HUES64 (cell line): ENCODE measurements around the gene EMC1.
"Not testable (repeated sequence)": the region's sequence is repeated elsewhere in the genome, so short reads cannot be mapped to it uniquely, and the experiment has no call there.

Experiments
- H3K27ac ChIP-seq: 2 replicates; pipeline ENCODE4 v1.7.0; 2013; ENCODE audit warnings: low read depth, low read length, inconsistent platforms
- H3K27me3 ChIP-seq: 2 replicates; pipeline ENCODE4 v1.6.1; 2013; ENCODE audit warnings: mild to moderate bottlenecking, low read length; ENCODE audit not compliant: insufficient read depth
- H3K36me3 ChIP-seq: 2 replicates; pipeline ENCODE4 v1.6.1; 2013; ENCODE audit warnings: mild to moderate bottlenecking, low read length; ENCODE audit not compliant: insufficient read depth
- H3K4me1 ChIP-seq: 2 replicates; pipeline ENCODE4 v1.6.1; 2013; ENCODE audit warnings: mild to moderate bottlenecking, low read length, moderate library complexity; ENCODE audit not compliant: insufficient read depth
- H3K4me3 ChIP-seq: 2 replicates; pipeline ENCODE4 v1.5.1; 2013; ENCODE audit warnings: mild to moderate bottlenecking, low read length, moderate library complexity
- H3K9ac ChIP-seq: 2 replicates; pipeline ENCODE4 v1.6.1; 2013; ENCODE audit warnings: mild to moderate bottlenecking, low read depth, low read length
- H3K9me3 ChIP-seq: 2 replicates; pipeline ENCODE4 v1.6.1; 2013; ENCODE audit warnings: low read depth, low read length; ENCODE audit not compliant: insufficient read depth
- WGBS: fragments of 150-250, 120-280 bp; methylation state at CpG from one replicate; pipeline ENCODE4 v1.1.7; 2013; ENCODE audit warnings: missing lambda C conversion rate; 5-methylcytosine and 5-hydroxymethylcytosine counted together

EMC1 gene

DNA sequence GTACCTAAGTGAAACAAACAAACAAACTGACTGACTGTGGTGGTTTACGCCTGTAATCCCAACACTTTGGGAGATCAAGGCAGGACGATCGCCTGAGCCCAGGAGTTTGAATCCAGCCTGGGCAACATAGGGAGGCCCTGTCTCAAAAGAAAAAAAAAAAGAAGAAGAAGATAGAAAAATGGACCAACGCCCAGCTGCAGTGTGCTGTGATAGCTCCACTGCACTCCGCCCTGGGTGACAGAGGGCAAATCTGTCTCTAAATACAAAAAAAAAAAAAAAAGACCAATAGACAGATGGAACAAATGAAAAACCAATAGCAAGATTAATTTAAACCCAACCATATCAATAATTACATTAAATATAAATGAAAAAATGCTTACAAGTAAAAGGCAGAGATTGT is 23.3 kb upstream of the EMC1 start:
- 80% methylated on average over 4 of the region's 5 CpGs for WGBS
- no peak overlapping the region for H3K9ac ChIP-seq
- H3K4me3 ChIP-seq, result peak overlapping the region; percentile 46; the same call in 1 of the 2 replicates
- no peaks in the 10 kb centered on the region for H3K9me3 ChIP-seq
- no peaks in the 10 kb centered on the region for H3K4me1 ChIP-seq
- H3K27ac ChIP-seq, result no peak overlapping the region
- peaks cover 31% of the 10 kb centered on the region for H3K27me3 ChIP-seq
- H3K36me3 ChIP-seq, result no peaks in the 10 kb centered on the region

- H3K36me3 ChIP-seq, H3K9ac ChIP-seq, H3K4me1 ChIP-seq, H3K27ac ChIP-seq, H3K9me3 ChIP-seq: not testable (repeated sequence)
- Histone ChIP-seq H3K4me3 (peak overlapping the region; percentile 46), H3K27me3 (peaks cover 31% of the 10 kb centered on the region)
- 11% methylated on average over 49 of the region's 66 CpGs for WGBS
These were observed 22.7 kb upstream of the EMC1 start for GRCh38 chr1:19273844-19274531.

DNA sequence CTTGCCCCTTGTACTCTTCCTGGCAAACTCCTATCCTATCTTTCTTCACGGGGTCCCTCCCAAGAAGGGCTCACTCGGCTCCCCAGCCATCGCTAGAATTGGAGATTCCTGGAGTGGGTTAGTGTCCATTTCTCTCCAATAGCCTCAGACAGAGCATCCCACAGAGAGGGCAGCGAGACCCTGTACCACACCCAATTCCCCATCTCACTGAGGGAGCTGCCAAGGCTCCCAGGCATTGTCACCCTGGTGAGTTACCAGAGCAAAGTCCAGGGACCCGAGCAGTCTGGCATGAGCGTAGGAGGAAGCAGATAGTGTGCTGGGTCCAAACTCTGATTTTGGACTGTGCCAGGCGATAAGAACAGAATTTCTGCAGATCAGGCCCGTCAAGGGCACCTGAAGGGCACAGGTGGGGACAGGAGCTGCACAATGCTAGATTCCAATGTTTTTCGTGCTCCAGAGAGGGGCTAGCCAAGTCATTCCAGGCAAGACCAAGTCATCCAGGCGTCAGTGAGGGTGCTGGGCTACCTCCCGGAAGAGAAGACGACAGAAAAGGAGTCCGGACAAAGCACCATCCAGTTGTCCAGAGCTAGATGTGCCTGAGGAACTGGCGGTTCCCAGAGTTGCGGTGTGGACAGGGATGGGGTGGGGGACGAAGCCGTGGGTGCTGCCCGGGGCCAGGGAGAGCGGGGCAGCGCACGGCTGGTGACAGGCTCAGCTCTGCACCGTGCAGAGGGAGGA is 22.0 kb upstream of the EMC1 start:
- H3K9ac ChIP-seq, result no peak overlapping the region
- WGBS, result 84% methylated on average over 20 of the region's 22 CpGs
- no peak overlapping the region for H3K27ac ChIP-seq
- peaks cover 31% of the 10 kb centered on the region for H3K27me3 ChIP-seq
- H3K4me3 ChIP-seq, result peak overlapping the region; percentile 46; the same call in 1 of the 2 replicates
- no peaks in the 10 kb centered on the region for H3K9me3 ChIP-seq
- no peaks in the 10 kb centered on the region for H3K4me1 ChIP-seq
- no peaks in the 10 kb centered on the region for H3K36me3 ChIP-seq

DNA sequence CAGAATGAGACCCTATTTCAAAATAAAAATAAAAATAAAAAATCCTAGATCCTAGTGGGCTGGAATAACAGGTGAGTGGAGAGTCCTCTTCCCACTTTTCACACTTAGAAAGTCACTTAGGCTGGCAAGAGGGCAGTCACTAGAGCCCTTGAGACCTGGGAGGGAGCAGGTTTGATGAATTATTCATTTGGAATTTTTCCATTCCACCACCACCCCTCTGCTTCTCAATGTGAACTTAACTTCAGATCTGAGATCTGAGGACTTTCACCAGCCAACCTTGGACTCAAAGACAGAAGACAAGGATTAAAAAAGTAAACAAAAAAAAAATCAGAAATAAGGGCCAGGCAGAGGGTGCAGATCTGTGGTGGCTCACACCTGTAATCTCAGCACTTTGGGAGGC is 20.7 kb upstream of the EMC1 start:
- no peaks in the 10 kb centered on the region for H3K9me3 ChIP-seq
- no peaks in the 10 kb centered on the region for H3K4me1 ChIP-seq
- no peaks in the 10 kb centered on the region for H3K36me3 ChIP-seq
- no peak overlapping the region for H3K4me3 ChIP-seq
- H3K9ac ChIP-seq, result no peak overlapping the region
- no peak overlapping the region for H3K27ac ChIP-seq
- H3K27me3 ChIP-seq, result peaks cover 31% of the 10 kb centered on the region

DNA sequence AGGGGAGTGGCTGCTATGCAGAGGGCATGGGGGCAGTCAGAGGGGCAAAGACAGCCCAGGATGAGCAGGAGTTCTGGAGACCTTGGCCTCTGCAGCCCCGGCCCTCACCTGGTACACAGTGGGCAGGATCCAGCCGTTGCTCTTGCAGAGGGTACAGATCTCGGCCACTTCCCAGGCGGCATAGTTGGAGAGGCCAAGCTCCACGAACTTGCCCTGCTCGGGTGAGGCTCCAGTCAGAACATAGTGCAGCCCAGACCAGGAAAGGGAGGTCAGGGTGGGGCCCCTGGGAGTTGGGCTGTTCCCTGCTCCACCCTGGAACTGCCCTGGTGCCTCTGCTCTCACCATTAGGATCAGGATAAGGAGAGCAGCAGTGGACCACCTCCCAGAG is 19.0 kb upstream of the EMC1 start:
- WGBS, result 91% methylated on average over 6 of the region's 6 CpGs
- not testable (repeated sequence) for H3K4me1 ChIP-seq, H3K36me3 ChIP-seq, H3K9me3 ChIP-seq, H3K4me3 ChIP-seq, H3K9ac ChIP-seq, H3K27ac ChIP-seq
- peaks cover 27% of the 10 kb centered on the region for H3K27me3 ChIP-seq

GRCh38 chr1:19269427-19270342 is 18.4 kb upstream of the EMC1 start:
- H3K9me3 ChIP-seq, H3K27ac ChIP-seq, H3K4me1 ChIP-seq, H3K36me3 ChIP-seq, H3K4me3 ChIP-seq, H3K9ac ChIP-seq: not testable (repeated sequence)
- H3K27me3 ChIP-seq, result peaks cover 21% of the 10 kb centered on the region
- WGBS, result 59% methylated on average over 8 of the region's 9 CpGs

- no peak overlapping the region for H3K9ac ChIP-seq
- no peak overlapping the region for H3K27ac ChIP-seq
- H3K4me1 ChIP-seq, result no peaks in the 10 kb centered on the region
- no peak overlapping the region for H3K4me3 ChIP-seq
- no peaks in the 10 kb centered on the region for H3K36me3 ChIP-seq
- H3K9me3 ChIP-seq, result no peaks in the 10 kb centered on the region
- 85% methylated on average over 11 of the region's 11 CpGs for WGBS
- H3K27me3 ChIP-seq, result peaks cover 9% of the 10 kb centered on the region
These were observed 17.1 kb upstream of the EMC1 start for GRCh38 chr1:19268445-19268844.

DNA sequence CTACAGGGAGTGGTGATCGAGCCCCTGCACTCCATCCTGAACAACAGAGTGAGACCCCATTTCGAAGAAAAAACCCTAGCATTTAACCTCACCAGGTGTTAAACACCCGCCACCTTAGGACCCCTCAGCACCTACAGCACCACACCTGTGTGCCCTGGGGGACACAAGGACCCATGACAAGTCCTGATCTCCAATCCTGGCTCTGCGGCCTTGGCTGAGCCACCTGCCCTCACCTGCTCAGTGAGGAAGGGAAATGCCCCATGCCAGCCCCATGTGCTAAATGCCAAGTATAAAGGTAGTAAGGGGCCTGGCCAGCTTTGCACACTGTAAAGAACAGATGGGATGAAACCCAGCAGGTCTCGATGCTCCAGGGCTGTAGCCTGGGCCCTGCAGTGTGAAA is 11.4 kb upstream of the EMC1 start:
- Histone ChIP-seq H3K27ac (no peak overlapping the region), H3K36me3 (peaks cover 32% of the 10 kb centered on the region), H3K9ac (no peak overlapping the region), H3K4me1 (no peaks in the 10 kb centered on the region), H3K9me3 (no peaks in the 10 kb centered on the region), H3K4me3 (no peak overlapping the region), H3K27me3 (no peaks in the 10 kb centered on the region)
- WGBS, result 88% methylated on average over 5 of the region's 5 CpGs

- peaks cover 39% of the 10 kb centered on the region for H3K36me3 ChIP-seq
- H3K27me3 ChIP-seq, result no peaks in the 10 kb centered on the region
- H3K27ac ChIP-seq, result no peak overlapping the region
- H3K4me3 ChIP-seq, result no peak overlapping the region
- H3K9ac ChIP-seq, result no peak overlapping the region
- H3K4me1 ChIP-seq, result no peaks in the 10 kb centered on the region
- no peaks in the 10 kb centered on the region for H3K9me3 ChIP-seq
- WGBS, result 79% methylated on average over 5 of the region's 5 CpGs
These were observed 10.7 kb upstream of the EMC1 start for GRCh38 chr1:19262047-19262446.

DNA sequence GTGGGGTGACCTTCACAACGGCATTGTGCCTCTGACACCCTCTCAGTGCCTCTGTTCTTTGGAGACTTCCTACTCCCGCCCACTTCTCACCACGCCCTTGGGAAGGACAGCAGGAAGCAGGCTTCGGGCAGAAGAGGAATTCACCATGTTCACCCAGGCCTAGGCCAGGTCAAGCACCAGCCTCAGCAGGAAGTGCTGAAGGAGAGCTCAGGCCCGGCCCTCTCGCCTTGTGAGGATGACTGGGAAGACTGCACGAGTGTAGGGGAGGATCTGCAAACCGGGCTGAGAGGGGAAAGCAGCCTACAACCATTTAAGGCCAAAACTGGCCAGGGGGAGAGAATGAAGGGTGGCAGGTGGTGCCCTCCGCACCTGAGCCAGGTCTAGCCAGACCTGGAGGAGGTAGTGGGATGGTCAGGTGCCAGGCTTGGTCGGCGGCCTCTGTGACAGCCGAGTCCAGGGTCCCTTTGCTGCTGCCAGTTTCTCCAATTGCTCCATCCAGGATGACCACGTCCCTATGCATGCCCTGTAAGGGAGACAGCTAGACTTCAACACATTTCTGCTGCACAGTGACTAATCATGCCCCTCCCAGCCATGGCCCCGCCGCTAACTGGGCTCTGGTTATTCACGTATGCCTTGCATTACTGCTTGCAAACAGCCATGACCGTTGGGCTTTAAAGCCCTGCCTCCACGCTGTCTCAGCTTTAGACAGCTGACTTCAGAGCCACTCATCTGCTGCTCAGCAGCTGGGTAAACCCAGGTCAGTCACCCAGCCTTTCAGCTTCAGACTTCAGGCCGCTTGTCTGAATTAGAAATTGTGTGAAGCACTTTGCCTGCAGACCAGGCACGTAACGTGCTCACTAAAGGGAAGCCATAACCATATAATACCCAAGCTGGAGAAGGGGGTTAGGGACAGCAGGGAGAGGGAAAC is 9.2 kb upstream of the EMC1 start:
- H3K36me3 ChIP-seq, result peaks cover 54% of the 10 kb centered on the region
- H3K27me3 ChIP-seq, result no peaks in the 10 kb centered on the region
- H3K27ac ChIP-seq, result no peak overlapping the region
- H3K4me3 ChIP-seq, result no peak overlapping the region
- no peaks in the 10 kb centered on the region for H3K9me3 ChIP-seq
- WGBS, result 93% methylated on average over 21 of the region's 21 CpGs
- no peaks in the 10 kb centered on the region for H3K4me1 ChIP-seq
- no peak overlapping the region for H3K9ac ChIP-seq
